PC-9 (cell line): Measurements from ENCODE around the gene RNASEH2A.

Source experiments
- CTCF ChIP-seq: fragments of 200-600 bp; sonication (generic); conservative IDR thresholded peaks from 2 replicates; pipeline ENCODE4 v1.6.1; 2017; ENCODE audit warnings: mixed run types, antibody characterized with exemption, mild to moderate bottlenecking, moderate library complexity
- EZH2 ChIP-seq: fragments of 200-600 bp; sonication (generic); IDR thresholded peaks from 2 replicates; pipeline ENCODE4 v1.8.0; 2017; ENCODE audit warnings: antibody characterized with exemption, low read depth

- TF ChIP-seq CTCF (peak; percentile 99), EZH2 (no peak)
These were observed 29.0 kb upstream of the RNASEH2A start for GRCh38 chr19:12777217-12778016.
